ENCODE data around the gene NKD1. TPM values are rescaled to one million over a fixed set of nuclear protein-coding genes. Genes with fewer than 3 reads are reported as not detected.

NKD1 gene
- total and polyA plus RNA-seq, 2 of the 8 experiments (the other 6 are each of a cell fraction or from before 2014, with no cell fraction given) = 0.70 to 4.5 TPM

GRCh38 chr16:50662306-50662940 is 114.2 kb downstream of the NKD1 start:
- no peak overlapping the region for H2AFZ ChIP-seq (ENCODE audit: low read length)
- no peak overlapping the region for H4K8ac ChIP-seq (ENCODE audit: extremely low read depth, insufficient read depth, low read length)
- no peak overlapping the region for H3K56ac ChIP-seq (replicated peaks; ENCODE audit: insufficient read length, low read depth, low read length)
- no peak overlapping the region for H2BK5ac ChIP-seq (ENCODE audit: low read depth, low read length)
- FAIRE-seq = no peak
- no peak overlapping the region for H3K4me3 ChIP-seq (ENCODE audit: extremely low read depth in 1 of 4, insufficient read depth in 2 of 4, low read depth in 3 of 4, low read length in 4 of 4)
- H3K14ac ChIP-seq (ENCODE audit: insufficient read length) = no peak overlapping the region
- no peaks in the 10 kb centered on the region for H3K79me1 ChIP-seq (ENCODE audit: low read depth, low read length)
- H4K91ac ChIP-seq (replicated peaks; ENCODE audit: insufficient read length, low read length) = no peak overlapping the region
- no peak overlapping the region for H3K4ac ChIP-seq (replicated peaks; ENCODE audit: insufficient read length, low read depth, low read length)
- ChIA-PET POLR2A (ENCODE audit: partially characterized antibody) (interaction anchor here (0.7 kb wide), 1 partner anchor 194 kb away, joined by 3 read pairs; no protein-coding TSS in a partner anchor), CTCF (ENCODE audit: partially characterized antibody) (interaction anchor here (1.1 to 21.1 kb wide), 9 partner anchors 13 to 288 kb away, joined by 3 to 279 read pairs (median 4); no protein-coding TSS in a partner anchor)
- no peak overlapping the region for H3K18ac ChIP-seq (ENCODE audit: extremely low read depth, low read length)
- no peak overlapping the region for H2AK5ac ChIP-seq (ENCODE audit: low read depth, low read length)
- H3K27me3 ChIP-seq (replicated peaks in 1 of 4; ENCODE audit: control insufficient read depth in 3 of 4, extremely low read depth in 1 of 4, insufficient read depth in 3 of 4, low read length in 3 of 4) = 0 out of 7 replicates have a peak, but pooled peaks cover 0 to 3% (median 0%) of the 10 kb centered on the region in 4 experiments
- H3K9ac ChIP-seq (replicated peaks in 1 of 4; ENCODE audit: extremely low read depth in 1 of 4, low read depth in 3 of 4, low read length in 3 of 4) = no peak overlapping the region
- no peak overlapping the region for H2BK20ac ChIP-seq (ENCODE audit: low read length)
- H3K79me2 ChIP-seq (ENCODE audit: control insufficient read depth in 1 of 2, insufficient read depth in 2 of 2, low read length in 2 of 2) = no peaks in the 10 kb centered on the region
- H3K9me3 ChIP-seq (ENCODE audit: insufficient read depth in 2 of 2, low read depth in 1 of 2, low read length in 1 of 2) = 0 out of 4 replicates have a peak, but pooled peaks cover 0 to 5% of the 10 kb centered on the region in 2 experiments
- H3K4me2 ChIP-seq (ENCODE audit: insufficient read depth in 1 of 2, low read depth in 2 of 2, low read length in 2 of 2) = no peak overlapping the region
- no peaks in the 10 kb centered on the region for H3K4me1 ChIP-seq (replicated peaks in 1 of 4; ENCODE audit: control insufficient read depth in 3 of 4, insufficient read depth in 4 of 4, low read length in 3 of 4)
- no peak for DNase-seq (ENCODE audit: low read depth in 1 of 2, low spot score in 2 of 2)
- H2BK12ac ChIP-seq (ENCODE audit: low read depth, low read length) = no peak overlapping the region
- no peak overlapping the region for H3K27ac ChIP-seq (ENCODE audit: low read depth, low read length)
- H4K5ac ChIP-seq (ENCODE audit: insufficient read length, low read depth, low read length) = no peak overlapping the region
- WGBS, 2 experiments (ENCODE audit: extremely low coverage in 1 of 2, insufficient coverage in 1 of 2, insufficient read length in 1 of 2, insufficient replicate concordance in 2 of 2, low coverage in 1 of 2, low lambda C conversion rate in 2 of 2, missing lambda C conversion rate in 1 of 2) = 92% methylated on average over 10 of the region's 10 CpGs; no CpG with 5 or more reads in 1 of the 2 experiments
- H2BK120ac ChIP-seq (replicated peaks; ENCODE audit: low read depth, low read length) = no peak overlapping the region
- H3K36me3 ChIP-seq (ENCODE audit: control insufficient read depth in 2 of 4, insufficient read depth in 4 of 4, low read length in 3 of 4) = no peaks in the 10 kb centered on the region
- H2BK15ac ChIP-seq (ENCODE audit: low read length) = no peak overlapping the region
- H4K20me1 ChIP-seq (replicated peaks in 1 of 2; ENCODE audit: control insufficient read depth in 1 of 2, insufficient read depth in 2 of 2, low read length in 2 of 2) = no peaks in the 10 kb centered on the region
- H3K23ac ChIP-seq (ENCODE audit: insufficient read length) = no peak overlapping the region
- H3K23me2 ChIP-seq (ENCODE audit: low read depth, low read length) = no peaks in the 10 kb centered on the region
- no peak for TF ChIP-seq TBP (IDR thresholded peaks at IDR 0.05; ENCODE audit: low read depth, low read length)
- TF ChIP-seq SUZ12 (IDR thresholded peaks at IDR 0.05; ENCODE audit: low read length) = no peak
- TF ChIP-seq EZH2 (IDR thresholded peaks at IDR 0.05; ENCODE audit: low read depth, low read length, severe bottlenecking) = no peak
- TF ChIP-seq SP4 (IDR thresholded peaks at IDR 0.05; ENCODE audit: low read length) = no peak
- no peak for TF ChIP-seq FOSL1 (IDR thresholded peaks at IDR 0.05; ENCODE audit: insufficient read depth, low read depth, low read length)
- no peak for TF ChIP-seq ATF3 (IDR thresholded peaks at IDR 0.05; ENCODE audit: insufficient read depth, low read depth, low read length)
- no peak for TF ChIP-seq SIX5 (IDR thresholded peaks at IDR 0.05; ENCODE audit: low read depth, low read length)
- TF ChIP-seq SRF (IDR thresholded peaks at IDR 0.05; ENCODE audit: low read depth, low read length) = no peak
- TF ChIP-seq CTBP2 (IDR thresholded peaks at IDR 0.05; ENCODE audit: borderline replicate concordance, insufficient read depth, insufficient read length, low read length) = no peak
- no peak for TF ChIP-seq CTCF (IDR thresholded peaks at IDR 0.05; ENCODE audit: control extremely low read depth in 1 of 3, insufficient read depth in 1 of 3, low read depth in 1 of 3, low read length in 3 of 3)

Data from H1 (cell line).